ENCODE measurements around the gene NT5DC4. TPM values are rescaled to one million over a fixed set of nuclear protein-coding genes. Genes with fewer than 3 reads are reported as not detected.

Gene NT5DC4
- total and polyA plus RNA-seq, 2 of the 8 experiments (the other 6 are each of a cell fraction or from before 2014, with no cell fraction given): not detected

DNA sequence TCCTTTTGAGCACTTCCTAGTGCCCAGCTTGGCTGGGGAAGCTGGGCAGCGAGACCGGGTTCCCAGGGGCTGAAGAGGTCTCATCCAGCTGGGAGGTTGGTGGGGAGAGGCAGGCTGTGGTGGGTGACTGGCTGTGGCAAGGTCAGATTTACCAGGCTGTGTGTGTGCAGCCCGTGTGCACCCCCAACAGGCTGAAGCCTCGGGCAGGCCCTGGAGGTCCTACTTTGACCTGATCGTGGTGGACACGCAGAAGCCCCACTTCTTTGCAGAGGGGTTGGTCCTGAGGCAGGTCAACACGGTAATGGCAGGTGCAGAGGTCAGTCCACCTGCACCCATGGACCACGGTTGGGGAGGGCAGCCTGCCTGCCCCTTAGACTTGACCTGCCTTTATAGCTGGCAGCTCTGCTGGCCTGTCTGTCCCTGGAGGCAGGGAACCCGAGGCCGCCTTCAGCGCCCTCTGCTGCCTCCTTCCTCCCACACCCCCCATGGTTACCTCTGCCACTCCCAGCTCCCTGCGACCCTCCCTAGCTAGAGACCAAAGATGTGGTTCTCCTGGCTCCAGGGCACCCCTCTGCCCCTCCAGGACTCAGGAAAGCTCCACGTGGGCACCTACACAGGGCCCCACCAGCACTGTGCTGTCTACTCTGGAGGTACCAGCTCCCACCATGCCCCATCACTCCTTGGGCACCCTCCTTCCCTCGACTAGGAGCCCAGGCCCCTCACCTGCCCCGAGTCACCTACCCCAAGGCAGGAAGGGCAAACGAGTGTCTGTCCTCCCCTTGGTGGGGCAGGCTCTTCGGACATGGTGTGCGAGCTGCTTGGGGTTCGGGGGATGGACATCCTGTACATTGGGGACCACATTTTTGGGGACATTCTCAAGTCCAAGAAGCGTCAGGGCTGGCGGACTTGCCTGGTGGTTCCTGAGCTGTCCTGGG lies 4.0 kb downstream of the NT5DC4 start:
- no peak overlapping the region for H3K4ac ChIP-seq (replicated peaks; ENCODE audit: insufficient read length, low read depth, low read length)
- no peaks in the 10 kb centered on the region for H3K23me2 ChIP-seq (ENCODE audit: low read depth, low read length)
- H2BK12ac ChIP-seq (ENCODE audit: low read depth, low read length): peak overlapping the region; percentile 44; the same call in 1 of the 2 replicates
- no peak overlapping the region for H3K4me2 ChIP-seq (ENCODE audit: insufficient read depth in 1 of 2, low read depth in 2 of 2, low read length in 2 of 2)
- H3K9ac ChIP-seq (replicated peaks in 1 of 4; ENCODE audit: extremely low read depth in 1 of 4, low read depth in 3 of 4, low read length in 3 of 4): no peak overlapping the region
- H2BK15ac ChIP-seq (ENCODE audit: low read length): 0 out of 2 replicates have a peak overlapping the region, but pooled peaks have one; percentile 8
- POLR2A ChIA-PET (ENCODE audit: partially characterized antibody): interaction anchor here (0.7 to 1.6 kb wide), 3 partner anchors 74 to 79 kb away, joined by 3 to 5 read pairs (median 4); partner anchors contain the start of gene SLC20A1
- H3K27me3 ChIP-seq (replicated peaks in 1 of 4; ENCODE audit: control insufficient read depth in 3 of 4, extremely low read depth in 1 of 4, insufficient read depth in 3 of 4, low read length in 3 of 4): no peaks in the 10 kb centered on the region
- no peaks in the 10 kb centered on the region for H4K20me1 ChIP-seq (replicated peaks in 1 of 2; ENCODE audit: control insufficient read depth in 1 of 2, insufficient read depth in 2 of 2, low read length in 2 of 2)
- H3K14ac ChIP-seq (ENCODE audit: insufficient read length): no peak overlapping the region
- no peaks in the 10 kb centered on the region for H3K36me3 ChIP-seq (ENCODE audit: control insufficient read depth in 2 of 4, insufficient read depth in 4 of 4, low read length in 3 of 4)
- TF ChIP-seq RAD21 (IDR thresholded peaks at IDR 0.05 in 1 of 2, conservative IDR thresholded peaks at IDR 0.05 in 1 of 2; ENCODE audit: low read depth in 2 of 2, low read length in 2 of 2) (peak; percentile 31 to 35; a peak in 3 of 4 replicates), CEBPB (IDR thresholded peaks at IDR 0.05; ENCODE audit: low read depth, low read length) (no peak)
- TF ChIP-seq, protein P1, sequence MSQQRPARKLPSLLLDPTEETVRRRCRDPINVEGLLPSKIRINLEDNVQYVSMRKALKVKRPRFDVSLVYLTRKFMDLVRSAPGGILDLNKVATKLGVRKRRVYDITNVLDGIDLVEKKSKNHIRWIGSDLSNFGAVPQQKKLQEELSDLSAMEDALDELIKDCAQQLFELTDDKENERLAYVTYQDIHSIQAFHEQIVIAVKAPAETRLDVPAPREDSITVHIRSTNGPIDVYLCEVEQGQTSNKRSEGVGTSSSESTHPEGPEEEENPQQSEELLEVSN (IDR thresholded peaks at IDR 0.05): no peak
- TF ChIP-seq, protein P2, sequence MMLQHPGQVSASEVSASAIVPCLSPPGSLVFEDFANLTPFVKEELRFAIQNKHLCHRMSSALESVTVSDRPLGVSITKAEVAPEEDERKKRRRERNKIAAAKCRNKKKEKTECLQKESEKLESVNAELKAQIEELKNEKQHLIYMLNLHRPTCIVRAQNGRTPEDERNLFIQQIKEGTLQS (IDR thresholded peaks at IDR 0.05; ENCODE audit: insufficient read depth, low read depth, low read length): no peak
- TF ChIP-seq, protein P3, sequence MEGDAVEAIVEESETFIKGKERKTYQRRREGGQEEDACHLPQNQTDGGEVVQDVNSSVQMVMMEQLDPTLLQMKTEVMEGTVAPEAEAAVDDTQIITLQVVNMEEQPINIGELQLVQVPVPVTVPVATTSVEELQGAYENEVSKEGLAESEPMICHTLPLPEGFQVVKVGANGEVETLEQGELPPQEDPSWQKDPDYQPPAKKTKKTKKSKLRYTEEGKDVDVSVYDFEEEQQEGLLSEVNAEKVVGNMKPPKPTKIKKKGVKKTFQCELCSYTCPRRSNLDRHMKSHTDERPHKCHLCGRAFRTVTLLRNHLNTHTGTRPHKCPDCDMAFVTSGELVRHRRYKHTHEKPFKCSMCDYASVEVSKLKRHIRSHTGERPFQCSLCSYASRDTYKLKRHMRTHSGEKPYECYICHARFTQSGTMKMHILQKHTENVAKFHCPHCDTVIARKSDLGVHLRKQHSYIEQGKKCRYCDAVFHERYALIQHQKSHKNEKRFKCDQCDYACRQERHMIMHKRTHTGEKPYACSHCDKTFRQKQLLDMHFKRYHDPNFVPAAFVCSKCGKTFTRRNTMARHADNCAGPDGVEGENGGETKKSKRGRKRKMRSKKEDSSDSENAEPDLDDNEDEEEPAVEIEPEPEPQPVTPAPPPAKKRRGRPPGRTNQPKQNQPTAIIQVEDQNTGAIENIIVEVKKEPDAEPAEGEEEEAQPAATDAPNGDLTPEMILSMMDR (IDR thresholded peaks at IDR 0.05; ENCODE audit: control extremely low read depth in 1 of 3, insufficient read depth in 1 of 3, low read depth in 1 of 3, low read length in 3 of 3): peak in 2 of 3 experiments; percentile 44 to 56; a peak in 3 of 4 replicates
- H4K8ac ChIP-seq (ENCODE audit: extremely low read depth, insufficient read depth, low read length): no peak overlapping the region
- H4K5ac ChIP-seq (ENCODE audit: insufficient read length, low read depth, low read length): no peak overlapping the region
- H3K4me3 ChIP-seq (ENCODE audit: extremely low read depth in 1 of 4, insufficient read depth in 2 of 4, low read depth in 3 of 4, low read length in 4 of 4): no peak overlapping the region
- H3K79me1 ChIP-seq (ENCODE audit: low read depth, low read length): no peaks in the 10 kb centered on the region
- no peak overlapping the region for H2BK120ac ChIP-seq (replicated peaks; ENCODE audit: low read depth, low read length)
- DNase-seq (ENCODE audit: low read depth in 1 of 2, low spot score in 2 of 2) (no peak), FAIRE-seq (no peak)
- H2AFZ ChIP-seq (ENCODE audit: low read length): no peak overlapping the region
- no peaks in the 10 kb centered on the region for H3K9me3 ChIP-seq (ENCODE audit: insufficient read depth in 2 of 2, low read depth in 1 of 2, low read length in 1 of 2)
- no peak overlapping the region for H2BK20ac ChIP-seq (ENCODE audit: low read length)
- no peak overlapping the region for H2AK5ac ChIP-seq (ENCODE audit: low read depth, low read length)
- no peak overlapping the region for H2BK5ac ChIP-seq (ENCODE audit: low read depth, low read length)
- CTCF ChIA-PET (ENCODE audit: partially characterized antibody): interaction anchor here (0.6 to 10.5 kb wide), 37 partner anchors 11 to 603 kb away, joined by 3 to 185 read pairs (median 7); partner anchors contain the start of genes CHCHD5, IL36G and SLC20A1
- WGBS, 2 experiments (ENCODE audit: extremely low coverage in 1 of 2, insufficient coverage in 1 of 2, insufficient read length in 1 of 2, insufficient replicate concordance in 2 of 2, low coverage in 1 of 2, low lambda C conversion rate in 2 of 2, missing lambda C conversion rate in 1 of 2): 87% methylated on average over 21 of the region's 21 CpGs; no CpG with 5 or more reads in 1 of the 2 experiments
- no peaks in the 10 kb centered on the region; a peak in 2 of 7 replicates for H3K4me1 ChIP-seq (replicated peaks in 1 of 4; ENCODE audit: control insufficient read depth in 3 of 4, insufficient read depth in 4 of 4, low read length in 3 of 4)
- H3K27ac ChIP-seq (ENCODE audit: low read depth, low read length): no peak overlapping the region
- H4K91ac ChIP-seq (replicated peaks; ENCODE audit: insufficient read length, low read length): no peak overlapping the region
- no peak overlapping the region for H3K56ac ChIP-seq (replicated peaks; ENCODE audit: insufficient read length, low read depth, low read length)
- H3K18ac ChIP-seq (ENCODE audit: extremely low read depth, low read length): no peak overlapping the region
- H3K23ac ChIP-seq (ENCODE audit: insufficient read length): no peak overlapping the region
- H3K79me2 ChIP-seq (ENCODE audit: control insufficient read depth in 1 of 2, insufficient read depth in 2 of 2, low read length in 2 of 2): no peaks in the 10 kb centered on the region

Data from H1 (cell line).